ENCODE measurements around the gene CBLB. TPM values are rescaled to one million over a fixed set of nuclear protein-coding genes. Genes with fewer than 3 reads are reported as not detected.

CBLB gene
- total RNA-seq, 1 donor from 2014 or later = 41.5 TPM

DNA sequence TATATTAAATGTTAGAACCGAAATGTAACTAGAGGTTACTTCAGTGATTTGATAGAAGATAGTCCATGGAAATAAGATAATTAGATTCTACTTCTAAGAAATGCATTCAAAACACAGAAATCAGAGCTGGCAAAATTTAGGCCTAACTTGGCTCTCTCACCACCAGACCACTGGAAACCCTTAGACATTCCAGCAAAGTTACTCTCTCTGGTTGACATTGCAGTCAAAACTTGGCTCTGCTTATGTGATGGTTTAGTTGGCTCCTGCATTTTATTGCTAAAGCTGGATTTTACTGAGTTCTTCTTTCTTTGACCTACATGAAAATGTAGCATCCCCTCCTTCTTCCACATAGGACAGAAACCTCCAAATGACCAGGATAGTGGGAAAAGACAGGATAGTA is 35.4 kb upstream of the CBLB start:
- Histone ChIP-seq H3K27me3 (no peaks in the 10 kb centered on the region), H3K4me1 (peaks cover 9% of the 10 kb centered on the region), H3K9me3 (no peaks in the 10 kb centered on the region), H3K36me3 (no peaks in the 10 kb centered on the region), H3K27ac (no peak overlapping the region), H3K4me3 (no peak overlapping the region)
- TF ChIP-seq, protein P1, sequence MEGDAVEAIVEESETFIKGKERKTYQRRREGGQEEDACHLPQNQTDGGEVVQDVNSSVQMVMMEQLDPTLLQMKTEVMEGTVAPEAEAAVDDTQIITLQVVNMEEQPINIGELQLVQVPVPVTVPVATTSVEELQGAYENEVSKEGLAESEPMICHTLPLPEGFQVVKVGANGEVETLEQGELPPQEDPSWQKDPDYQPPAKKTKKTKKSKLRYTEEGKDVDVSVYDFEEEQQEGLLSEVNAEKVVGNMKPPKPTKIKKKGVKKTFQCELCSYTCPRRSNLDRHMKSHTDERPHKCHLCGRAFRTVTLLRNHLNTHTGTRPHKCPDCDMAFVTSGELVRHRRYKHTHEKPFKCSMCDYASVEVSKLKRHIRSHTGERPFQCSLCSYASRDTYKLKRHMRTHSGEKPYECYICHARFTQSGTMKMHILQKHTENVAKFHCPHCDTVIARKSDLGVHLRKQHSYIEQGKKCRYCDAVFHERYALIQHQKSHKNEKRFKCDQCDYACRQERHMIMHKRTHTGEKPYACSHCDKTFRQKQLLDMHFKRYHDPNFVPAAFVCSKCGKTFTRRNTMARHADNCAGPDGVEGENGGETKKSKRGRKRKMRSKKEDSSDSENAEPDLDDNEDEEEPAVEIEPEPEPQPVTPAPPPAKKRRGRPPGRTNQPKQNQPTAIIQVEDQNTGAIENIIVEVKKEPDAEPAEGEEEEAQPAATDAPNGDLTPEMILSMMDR (IDR thresholded peaks at IDR 0.05) = no peak
- intact Hi-C loops (cut with DNase I) = no loop called here
- ATAC-seq = no peak
- no peak for DNase-seq

DNA sequence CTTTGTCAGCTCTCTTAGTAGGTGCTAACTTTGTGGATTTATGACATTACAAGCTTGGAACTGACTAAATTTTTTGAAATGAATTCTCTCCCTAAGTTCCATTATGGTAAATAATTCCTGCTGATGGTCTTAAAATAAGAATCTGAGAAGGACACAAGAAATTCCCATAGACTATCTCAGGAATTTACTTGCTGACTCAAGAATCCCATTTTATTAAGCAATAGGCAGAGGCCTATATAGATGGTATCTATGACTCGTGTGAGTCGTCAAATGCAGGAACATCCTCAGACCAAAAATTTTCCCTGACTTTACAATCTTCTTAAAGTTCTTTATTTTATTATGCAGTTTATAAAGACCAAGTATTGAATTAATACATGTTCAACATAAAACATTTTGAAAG is 30.7 kb upstream of the CBLB start:
- intact Hi-C loops (cut with DNase I) = no loop called here
- no peaks in the 10 kb centered on the region for H3K9me3 ChIP-seq
- no peaks in the 10 kb centered on the region for H3K27me3 ChIP-seq
- ATAC-seq = no peak
- DNase-seq = no peak
- no peaks in the 10 kb centered on the region for H3K4me1 ChIP-seq
- no peak overlapping the region for H3K27ac ChIP-seq
- H3K4me3 ChIP-seq = no peak overlapping the region
- TF ChIP-seq, protein P1 (IDR thresholded peaks at IDR 0.05) = no peak
- H3K36me3 ChIP-seq = no peaks in the 10 kb centered on the region

DNA sequence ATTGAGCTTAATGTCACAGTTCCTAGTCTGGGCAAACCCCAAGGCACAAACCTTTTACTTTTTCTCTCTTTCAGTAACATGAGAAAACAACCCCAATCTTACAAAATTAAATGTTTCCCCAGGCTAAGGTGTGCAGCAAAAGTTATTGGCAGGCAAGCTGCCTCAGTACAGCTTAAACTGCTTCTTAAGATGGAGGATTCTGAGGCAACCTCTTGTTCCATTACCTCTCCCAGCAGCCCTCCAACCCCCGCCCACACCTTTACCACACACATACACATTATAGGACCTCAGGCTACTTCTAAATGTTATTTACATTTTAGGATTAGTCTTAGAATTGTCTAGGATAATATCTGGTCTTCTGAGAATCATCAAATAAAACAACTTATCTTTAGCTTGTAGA is 22.3 kb upstream of the CBLB start:
- Histone ChIP-seq H3K27ac (no peak overlapping the region), H3K36me3 (no peaks in the 10 kb centered on the region), H3K4me1 (no peaks in the 10 kb centered on the region), H3K9me3 (no peaks in the 10 kb centered on the region), H3K27me3 (no peaks in the 10 kb centered on the region), H3K4me3 (no peak overlapping the region)
- TF ChIP-seq, protein P1 (IDR thresholded peaks at IDR 0.05) = no peak
- no peak for DNase-seq
- no peak for ATAC-seq
- intact Hi-C loops (cut with DNase I) = no loop called here

DNA sequence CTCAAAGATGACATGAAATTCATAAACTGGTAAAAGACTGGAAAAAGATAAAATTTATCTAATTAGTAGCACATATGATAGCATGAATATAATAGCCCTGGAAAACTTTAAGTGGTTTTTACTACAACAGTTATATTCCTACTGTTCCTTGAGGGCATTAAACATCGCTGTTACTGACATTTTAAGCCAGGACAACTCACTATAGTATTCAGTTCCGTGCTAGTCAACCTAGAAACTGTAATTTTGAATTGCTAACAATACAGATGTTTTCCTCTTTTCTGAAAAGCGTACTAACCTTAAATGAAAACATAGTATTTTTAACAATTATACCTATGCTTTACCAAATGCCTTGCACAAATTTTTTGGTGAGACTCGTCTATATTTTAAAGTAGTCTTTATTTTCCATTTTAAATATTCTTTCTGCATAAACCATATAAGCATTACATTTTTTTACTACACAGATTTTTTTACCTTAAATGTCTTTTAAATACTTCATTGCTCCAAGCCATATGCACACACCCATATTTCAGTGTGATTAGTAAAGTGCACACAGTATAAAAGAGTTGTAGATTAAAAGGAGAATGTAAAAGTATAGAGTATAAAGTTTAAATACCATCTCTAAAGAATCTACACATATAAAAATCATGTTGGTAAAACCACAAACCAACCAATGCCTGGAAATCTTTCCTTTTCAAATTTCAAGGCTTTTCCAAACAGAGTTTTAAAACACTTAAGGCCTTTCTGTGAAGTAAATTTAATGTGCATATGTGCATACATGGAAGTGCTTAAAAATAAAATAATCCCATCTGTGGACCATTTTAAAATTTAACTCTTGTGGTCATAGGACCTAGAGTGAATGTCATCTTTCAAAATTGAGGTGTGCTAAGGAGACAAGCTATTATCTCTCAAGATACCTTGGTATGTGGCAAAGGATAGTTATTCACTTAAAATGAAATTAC is 20.1 kb upstream of the CBLB start:
- Histone ChIP-seq H3K9me3 (no peaks in the 10 kb centered on the region), H3K27ac (no peak overlapping the region), H3K36me3 (no peaks in the 10 kb centered on the region), H3K4me3 (no peak overlapping the region), H3K27me3 (no peaks in the 10 kb centered on the region), H3K4me1 (no peaks in the 10 kb centered on the region)
- TF ChIP-seq, protein P1 (IDR thresholded peaks at IDR 0.05) = no peak
- no peak for ATAC-seq
- no peak for DNase-seq
- intact Hi-C loops (cut with DNase I) = no loop called here

DNA sequence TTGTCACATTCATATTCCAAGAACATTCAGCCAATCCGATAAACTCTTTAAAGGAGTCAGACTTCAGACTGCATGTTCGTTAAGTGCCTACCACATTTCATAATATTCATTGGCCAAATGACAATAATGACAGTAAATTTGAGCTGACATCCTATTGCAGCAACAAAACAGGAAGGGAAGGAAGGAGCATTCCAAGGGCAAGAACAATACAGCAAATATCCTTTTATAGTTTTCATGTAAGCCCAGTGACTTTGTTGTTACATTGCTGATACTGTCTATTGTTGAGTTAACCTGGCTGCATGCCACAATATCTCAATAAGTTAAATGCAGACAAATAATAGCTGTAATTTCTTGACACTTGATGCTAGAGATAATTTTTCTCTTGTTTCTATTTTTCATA is 16.4 kb upstream of the CBLB start:
- Histone ChIP-seq H3K9me3 (no peaks in the 10 kb centered on the region), H3K4me3 (no peak overlapping the region), H3K4me1 (no peaks in the 10 kb centered on the region), H3K36me3 (no peaks in the 10 kb centered on the region), H3K27me3 (no peaks in the 10 kb centered on the region), H3K27ac (no peak overlapping the region)
- TF ChIP-seq, protein P1 (IDR thresholded peaks at IDR 0.05) = no peak
- intact Hi-C loops (cut with DNase I) = no loop called here
- ATAC-seq (no peak), DNase-seq (no peak)

Measured in upper lobe of right lung (tissue), 1 donor.